Type B pancreatic cell (in vitro differentiated cells): ENCODE measurements around the gene CFAP299. TPM values are rescaled to one million over a fixed set of nuclear protein-coding genes. Genes with fewer than 3 reads are reported as not detected.

Experiments used
- DNase-seq: peaks from one replicate; pipeline ENCODE4 v3.0.0; 2021; ENCODE audit warnings: mixed read lengths; ENCODE audit not compliant: unreplicated experiment; ENCODE audit errors: extremely low spot score
- H3K27ac Mint-ChIP-seq: 2 replicates; pipeline ENCODE4 v1.8.0; 2021; ENCODE audit warnings: mild to moderate bottlenecking, mixed read lengths
- H3K27me3 Mint-ChIP-seq: 2 replicates; pipeline ENCODE4 v1.8.0; 2021; ENCODE audit warnings: mixed read lengths
- H3K36me3 Mint-ChIP-seq: 2 replicates; pipeline ENCODE4 v1.8.0; 2021; ENCODE audit warnings: mixed read lengths
- H3K4me1 Mint-ChIP-seq: one replicate; pipeline ENCODE4 v1.8.0; 2021; ENCODE audit warnings: mixed read lengths; ENCODE audit not compliant: unreplicated experiment
- H3K4me3 Mint-ChIP-seq: 2 replicates; pipeline ENCODE4 v1.8.0; 2021; ENCODE audit warnings: mild to moderate bottlenecking, mixed read lengths
- H3K9me3 Mint-ChIP-seq: 2 replicates; pipeline ENCODE4 v1.8.0; 2021; ENCODE audit warnings: mixed read lengths
- total RNA-seq: library from RNA; stranded (reverse); gene quantifications from 2 replicates; pipeline ENCODE4 v1.2.1, GENCODE V29; 2021; ENCODE audit warnings: low replicate concordance
- TF ChIP-seq, protein P1 (sequence below): fragments of 200-600 bp; sonication (generic); conservative IDR thresholded peaks from 2 replicates; pipeline ENCODE4 v1.5.0; 2021; ENCODE audit warnings: antibody characterized with exemption, mild to moderate bottlenecking

Gene CFAP299
- total RNA-seq, 1 donor from 2014 or later = 1.1 TPM

DNA sequence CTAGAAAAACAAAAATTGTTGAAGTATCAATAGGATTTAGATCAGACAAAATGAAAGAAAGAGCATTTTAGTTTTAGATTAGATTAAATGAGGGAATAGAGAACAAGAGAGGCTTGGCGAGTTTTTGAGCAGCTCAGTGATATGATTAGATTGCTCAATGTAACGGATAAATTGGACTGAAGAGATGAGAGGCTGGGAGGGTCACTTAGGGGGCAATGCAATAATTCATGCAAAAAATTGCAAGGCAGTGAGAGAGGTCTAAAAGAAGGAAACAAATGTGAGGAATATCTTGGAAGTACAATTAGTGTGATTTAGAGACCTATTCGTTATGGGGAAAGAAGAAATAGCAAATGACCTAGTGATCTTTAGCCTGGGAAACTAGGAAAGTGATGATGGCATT, 644.7 kb downstream of the CFAP299 start:
- Mint-ChIP-seq H3K4me1 (no peaks in the 10 kb centered on the region), H3K36me3 (no peaks in the 10 kb centered on the region), H3K4me3 (no peak overlapping the region), H3K27ac (no peak overlapping the region), H3K9me3 (no peaks in the 10 kb centered on the region), H3K27me3 (peaks cover 2% of the 10 kb centered on the region)
- TF ChIP-seq, protein P1, sequence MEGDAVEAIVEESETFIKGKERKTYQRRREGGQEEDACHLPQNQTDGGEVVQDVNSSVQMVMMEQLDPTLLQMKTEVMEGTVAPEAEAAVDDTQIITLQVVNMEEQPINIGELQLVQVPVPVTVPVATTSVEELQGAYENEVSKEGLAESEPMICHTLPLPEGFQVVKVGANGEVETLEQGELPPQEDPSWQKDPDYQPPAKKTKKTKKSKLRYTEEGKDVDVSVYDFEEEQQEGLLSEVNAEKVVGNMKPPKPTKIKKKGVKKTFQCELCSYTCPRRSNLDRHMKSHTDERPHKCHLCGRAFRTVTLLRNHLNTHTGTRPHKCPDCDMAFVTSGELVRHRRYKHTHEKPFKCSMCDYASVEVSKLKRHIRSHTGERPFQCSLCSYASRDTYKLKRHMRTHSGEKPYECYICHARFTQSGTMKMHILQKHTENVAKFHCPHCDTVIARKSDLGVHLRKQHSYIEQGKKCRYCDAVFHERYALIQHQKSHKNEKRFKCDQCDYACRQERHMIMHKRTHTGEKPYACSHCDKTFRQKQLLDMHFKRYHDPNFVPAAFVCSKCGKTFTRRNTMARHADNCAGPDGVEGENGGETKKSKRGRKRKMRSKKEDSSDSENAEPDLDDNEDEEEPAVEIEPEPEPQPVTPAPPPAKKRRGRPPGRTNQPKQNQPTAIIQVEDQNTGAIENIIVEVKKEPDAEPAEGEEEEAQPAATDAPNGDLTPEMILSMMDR = no peak
- no peak for DNase-seq

DNA sequence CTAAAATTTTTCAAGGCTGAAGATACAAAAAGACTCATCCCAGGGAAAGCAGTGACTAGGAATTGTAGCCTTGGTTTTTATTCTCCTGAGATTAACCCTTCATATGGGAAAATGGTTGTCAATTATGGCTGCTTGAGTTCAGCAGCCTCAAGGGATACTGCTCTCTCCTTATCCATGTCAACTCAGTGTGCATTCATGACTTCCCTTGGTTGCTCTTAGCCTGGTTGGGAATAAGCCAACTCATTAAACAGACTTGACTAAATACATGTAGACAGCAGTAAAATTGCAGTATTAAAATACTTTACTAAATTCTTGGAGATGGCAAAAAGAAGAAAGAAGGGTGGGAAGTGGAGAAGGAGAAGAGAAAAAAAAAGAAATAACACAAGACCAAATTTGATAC, 650.5 kb downstream of the CFAP299 start:
- Mint-ChIP-seq H3K9me3 (no peaks in the 10 kb centered on the region), H3K36me3 (no peaks in the 10 kb centered on the region), H3K27ac (no peak overlapping the region), H3K4me1 (peaks cover 5% of the 10 kb centered on the region), H3K27me3 (peaks cover 2% of the 10 kb centered on the region), H3K4me3 (no peak overlapping the region)
- no peak for DNase-seq
- TF ChIP-seq, protein P1 = no peak

DNA sequence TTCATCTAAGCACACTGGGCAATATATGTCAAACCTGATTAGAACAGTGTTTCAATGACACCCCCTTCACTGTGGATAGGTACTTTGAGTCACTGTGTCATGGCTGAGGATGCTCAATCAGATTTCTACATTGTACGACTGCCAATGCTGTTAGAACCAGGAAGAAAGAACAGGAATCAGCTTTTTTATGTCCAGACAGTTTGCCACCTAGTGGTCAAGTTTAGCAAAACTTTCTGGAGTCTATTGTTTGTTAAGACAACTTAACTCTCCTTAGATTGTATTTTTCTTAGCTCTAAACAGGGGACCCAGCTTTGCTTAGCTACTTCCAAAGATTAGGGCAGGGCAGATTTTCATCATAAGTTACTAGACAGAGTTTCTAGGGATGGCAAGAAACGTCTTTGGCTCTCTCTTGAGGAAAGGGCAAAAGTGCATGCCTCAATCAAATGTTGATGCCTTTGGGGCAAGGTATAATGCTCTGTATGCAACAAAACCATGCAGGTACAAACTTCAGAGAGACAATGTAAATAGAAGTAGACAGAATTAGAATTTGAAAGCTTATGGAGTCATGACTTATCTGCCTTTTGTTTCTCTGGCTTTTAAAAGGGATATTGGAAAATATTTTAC, 654.5 kb downstream of the CFAP299 start:
- Mint-ChIP-seq H3K36me3 (no peaks in the 10 kb centered on the region), H3K9me3 (no peaks in the 10 kb centered on the region), H3K4me1 (peaks cover 5% of the 10 kb centered on the region), H3K4me3 (no peak overlapping the region), H3K27ac (no peak overlapping the region), H3K27me3 (peaks cover 5% of the 10 kb centered on the region)
- no peak for DNase-seq
- TF ChIP-seq, protein P1 = peak; percentile 87

DNA sequence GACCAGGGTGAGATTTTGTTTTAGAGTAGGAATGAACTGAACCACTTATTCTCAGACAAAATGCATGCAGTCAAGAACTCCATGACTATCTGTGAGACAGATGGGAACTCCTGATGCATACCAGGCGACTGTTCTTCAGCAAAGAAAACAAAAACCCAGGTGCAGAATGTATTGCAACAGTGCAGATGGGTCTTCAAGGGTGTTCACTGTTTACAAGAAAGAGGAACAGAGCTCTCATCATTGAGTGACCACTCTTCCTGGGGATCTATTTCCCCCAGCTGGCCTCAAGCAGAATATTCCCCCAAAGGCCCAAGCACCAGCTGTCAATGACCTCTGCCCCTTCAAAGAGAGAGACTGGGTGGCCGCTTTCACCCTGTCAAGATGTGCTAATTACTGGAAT, 655.3 kb downstream of the CFAP299 start:
- TF ChIP-seq, protein P1 = no peak
- H3K36me3 Mint-ChIP-seq = no peaks in the 10 kb centered on the region
- H3K27me3 Mint-ChIP-seq = peaks cover 5% of the 10 kb centered on the region
- peaks cover 5% of the 10 kb centered on the region for H3K4me1 Mint-ChIP-seq
- no peak for DNase-seq
- no peak overlapping the region for H3K27ac Mint-ChIP-seq
- H3K4me3 Mint-ChIP-seq = no peak overlapping the region
- no peaks in the 10 kb centered on the region for H3K9me3 Mint-ChIP-seq

DNA sequence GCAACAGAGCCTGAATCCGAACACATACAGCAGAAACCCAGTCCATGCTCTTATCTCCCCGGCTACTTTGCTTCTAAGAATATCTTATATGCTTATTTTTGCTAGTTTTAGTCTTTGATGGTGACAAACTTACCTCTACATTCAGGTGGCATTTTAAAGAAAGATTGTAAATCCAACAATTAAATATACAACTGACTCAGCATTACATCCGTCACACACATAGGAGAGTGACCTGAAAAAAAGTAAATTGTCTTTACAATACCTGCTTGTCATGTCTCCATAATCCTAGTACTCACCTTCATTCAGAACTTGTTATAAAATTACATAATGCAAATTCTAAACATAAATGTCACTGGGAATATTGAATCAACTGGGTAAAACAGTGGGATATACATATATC, 664.4 kb downstream of the CFAP299 start:
- H3K4me3 Mint-ChIP-seq = no peak overlapping the region
- H3K4me1 Mint-ChIP-seq = no peaks in the 10 kb centered on the region
- H3K36me3 Mint-ChIP-seq = no peaks in the 10 kb centered on the region
- DNase-seq = no peak
- TF ChIP-seq, protein P1 = no peak
- H3K9me3 Mint-ChIP-seq = no peaks in the 10 kb centered on the region
- H3K27me3 Mint-ChIP-seq = peaks cover 10% of the 10 kb centered on the region
- no peak overlapping the region for H3K27ac Mint-ChIP-seq
